ENCODE measurements around the gene FBXO4. TPM values are rescaled to one million over a fixed set of nuclear protein-coding genes. Genes with fewer than 3 reads are reported as not detected.

The FBXO4 gene
- total and polyA plus RNA-seq, 2 experiments from 2014 or later = 12.1 to 15.9 TPM

- Histone ChIP-seq H3K9me2 (ENCODE audit: insufficient read depth) (no peaks in the 10 kb centered on the region), H3K27ac (no peak overlapping the region), H3K4me2 (ENCODE audit: unreplicated experiment) (no peak overlapping the region), H3K36me3 (ENCODE audit: low read depth) (no peaks in the 10 kb centered on the region), H2AFZ (no peak overlapping the region), H3K9ac (no peak overlapping the region), H3K4me1 (ENCODE audit: insufficient read depth) (no peaks in the 10 kb centered on the region), H3K27me3 (replicated peaks; ENCODE audit: insufficient read depth) (0 out of 2 replicates have a peak, but pooled peaks cover 3% of the 10 kb centered on the region), H3K79me2 (ENCODE audit: insufficient read depth) (no peaks in the 10 kb centered on the region), H4K20me1 (ENCODE audit: insufficient read depth) (no peaks in the 10 kb centered on the region), H3K9me3 (ENCODE audit: low read depth) (no peaks in the 10 kb centered on the region), H3K4me3 (no peak overlapping the region), H3F3A (ENCODE audit: insufficient read depth) (no peaks in the 10 kb centered on the region)
- WGBS, 2 experiments (ENCODE audit: low coverage in 1 of 2, low lambda C conversion rate in 2 of 2, missing lambda C conversion rate in 2 of 2) = 49 to 56% methylated on average over 3 of the region's 3 CpGs
- no peak for TF ChIP-seq EZH2phosphoT487 (IDR thresholded peaks at IDR 0.05; ENCODE audit: insufficient read depth, low read depth)
- no peak for TF ChIP-seq EZH2 (IDR thresholded peaks at IDR 0.05; ENCODE audit: insufficient read depth, poor library complexity, severe bottlenecking)
- no peak for DNase-seq
- in situ Hi-C loops (cut with MboI) = no loop called here
Measured at GRCh38 chr5:41878643-41879478, 46.2 kb upstream of the FBXO4 start.

DNA sequence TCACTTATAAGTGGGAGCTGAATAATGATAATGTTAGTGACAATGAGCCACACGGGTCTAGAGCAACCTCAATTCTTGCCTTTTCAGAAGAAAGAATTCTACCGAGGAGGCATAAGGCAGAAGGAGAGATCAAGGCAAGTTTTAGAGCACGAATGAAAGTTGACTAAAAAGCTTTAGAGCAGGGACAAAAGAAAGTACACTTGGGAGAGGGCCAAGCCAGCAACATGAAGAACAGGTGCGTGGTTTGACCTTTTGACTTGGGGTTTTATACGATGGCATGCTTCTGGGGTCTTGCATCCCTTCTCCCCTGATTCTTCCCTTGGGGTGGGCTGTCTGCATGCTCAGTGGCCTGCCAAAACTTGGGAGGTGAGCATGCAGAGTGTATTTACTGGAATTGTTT lies 42.3 kb upstream of the FBXO4 start:
- DNase-seq = no peak
- Histone ChIP-seq H3K4me2 (ENCODE audit: unreplicated experiment) (no peak overlapping the region), H3K4me1 (ENCODE audit: insufficient read depth) (no peaks in the 10 kb centered on the region), H2AFZ (no peak overlapping the region; the same call in 1 of the 2 replicates), H3K9ac (no peak overlapping the region), H3K27ac (no peak overlapping the region), H3K27me3 (replicated peaks; ENCODE audit: insufficient read depth) (no peaks in the 10 kb centered on the region), H3K9me2 (ENCODE audit: insufficient read depth) (no peaks in the 10 kb centered on the region), H3K4me3 (no peak overlapping the region), H3K36me3 (ENCODE audit: low read depth) (no peaks in the 10 kb centered on the region), H3K79me2 (ENCODE audit: insufficient read depth) (no peaks in the 10 kb centered on the region), H4K20me1 (ENCODE audit: insufficient read depth) (no peaks in the 10 kb centered on the region), H3F3A (ENCODE audit: insufficient read depth) (no peaks in the 10 kb centered on the region), H3K9me3 (ENCODE audit: low read depth) (no peaks in the 10 kb centered on the region)
- in situ Hi-C loops (cut with MboI) = no loop called here
- 30 to 40% methylated on average over 5 of the region's 5 CpGs for WGBS, 2 experiments (ENCODE audit: low coverage in 1 of 2, low lambda C conversion rate in 2 of 2, missing lambda C conversion rate in 2 of 2)
- TF ChIP-seq EZH2phosphoT487 (IDR thresholded peaks at IDR 0.05; ENCODE audit: insufficient read depth, low read depth) (no peak), EZH2 (IDR thresholded peaks at IDR 0.05; ENCODE audit: insufficient read depth, poor library complexity, severe bottlenecking) (no peak)

GRCh38 chr5:41883243-41883642 lies 41.8 kb upstream of the FBXO4 start:
- TF ChIP-seq EZH2phosphoT487 (IDR thresholded peaks at IDR 0.05; ENCODE audit: insufficient read depth, low read depth) (no peak), EZH2 (IDR thresholded peaks at IDR 0.05; ENCODE audit: insufficient read depth, poor library complexity, severe bottlenecking) (no peak)
- WGBS, 2 experiments (ENCODE audit: low coverage in 1 of 2, low lambda C conversion rate in 2 of 2, missing lambda C conversion rate in 2 of 2) = 62 to 66% methylated on average over 3 of the region's 3 CpGs

GRCh38 chr5:41883936-41884335 lies 41.1 kb upstream of the FBXO4 start:
- Histone ChIP-seq H3K27ac (no peak overlapping the region), H4K20me1 (ENCODE audit: insufficient read depth) (no peaks in the 10 kb centered on the region), H3K9ac (no peak overlapping the region), H3K36me3 (ENCODE audit: low read depth) (no peaks in the 10 kb centered on the region), H2AFZ (no peak overlapping the region), H3F3A (ENCODE audit: insufficient read depth) (no peaks in the 10 kb centered on the region), H3K79me2 (ENCODE audit: insufficient read depth) (no peaks in the 10 kb centered on the region), H3K4me2 (ENCODE audit: unreplicated experiment) (no peak overlapping the region), H3K27me3 (replicated peaks; ENCODE audit: insufficient read depth) (no peaks in the 10 kb centered on the region), H3K9me3 (ENCODE audit: low read depth) (no peaks in the 10 kb centered on the region), H3K4me3 (no peak overlapping the region), H3K9me2 (ENCODE audit: insufficient read depth) (no peaks in the 10 kb centered on the region), H3K4me1 (ENCODE audit: insufficient read depth) (no peaks in the 10 kb centered on the region)
- TF ChIP-seq EZH2phosphoT487 (IDR thresholded peaks at IDR 0.05; ENCODE audit: insufficient read depth, low read depth) = no peak
- TF ChIP-seq EZH2 (IDR thresholded peaks at IDR 0.05; ENCODE audit: insufficient read depth, poor library complexity, severe bottlenecking) = no peak
- DNase-seq = no peak
- 41 to 46% methylated on average over 2 of the region's 2 CpGs for WGBS, 2 experiments (ENCODE audit: low coverage in 1 of 2, low lambda C conversion rate in 2 of 2, missing lambda C conversion rate in 2 of 2)
- in situ Hi-C loops (cut with MboI) = no loop called here

More at GRCh38 chr5:41883243-41883642, 41.8 kb upstream of the FBXO4 start:
- Histone ChIP-seq H2AFZ (no peak overlapping the region), H3K27ac (no peak overlapping the region), H3K4me3 (no peak overlapping the region), H4K20me1 (ENCODE audit: insufficient read depth) (no peaks in the 10 kb centered on the region), H3K9ac (no peak overlapping the region), H3K9me3 (ENCODE audit: low read depth) (no peaks in the 10 kb centered on the region), H3K27me3 (replicated peaks; ENCODE audit: insufficient read depth) (no peaks in the 10 kb centered on the region), H3F3A (ENCODE audit: insufficient read depth) (no peaks in the 10 kb centered on the region), H3K36me3 (ENCODE audit: low read depth) (no peaks in the 10 kb centered on the region), H3K4me1 (ENCODE audit: insufficient read depth) (no peaks in the 10 kb centered on the region), H3K79me2 (ENCODE audit: insufficient read depth) (no peaks in the 10 kb centered on the region), H3K9me2 (ENCODE audit: insufficient read depth) (no peaks in the 10 kb centered on the region), H3K4me2 (ENCODE audit: unreplicated experiment) (no peak overlapping the region)
- in situ Hi-C loops (cut with MboI) = no loop called here
- DNase-seq = no peak
